A549 (cell line): Measurements from ENCODE around the gene RIMBP2. TPM values are rescaled to one million over a fixed set of nuclear protein-coding genes. Genes with fewer than 3 reads are reported as not detected.

ENCODE experiments used
- ATAC-seq, 2 experiments: fragments of 200-7000 bp in 1 of 2; fragments of >200 bp in 1 of 2; cut with Nextera tagmentation in 1 of 2; cut with Tn5 transposase in 1 of 2; 3 replicates each; pipeline versions ENCODE4 v1.8.0 to v1.9.1; 2018 to 2020; ENCODE audit warnings: mild to moderate bottlenecking in 1 of 2, moderate library complexity in 1 of 2
- CTCF ChIA-PET: fragments of 300-600 bp; sonication (Branson Sonifier 250); formaldehyde crosslinking; extraction: SDS; loops from one replicate; lab custom pipeline; 2021; ENCODE audit warnings: antibody characterized with exemption, inconsistent platforms; lab: Yijun Ruan, JAX
- POLR2A ChIA-PET: fragments of 350-600 bp; formaldehyde crosslinking; extraction: SDS; loops from one replicate; lab custom pipeline; 2021; ENCODE audit warnings: antibody characterized with exemption, inconsistent platforms; lab: Yijun Ruan, JAX
- DNase-seq, 2 experiments: peaks; one replicate each; pipeline versions ENCODE4 v3.0.0 to v3.0.0-alpha.2; 2011 to 2016; ENCODE audit warnings: low read depth in 1 of 2, low spot score in 1 of 2
- FAIRE-seq: peaks from 2 replicates; lab custom pipeline; 2011; peaks lifted over from hg19 to GRCh38; lab: Jason Lieb, UNC
- H3K27ac ChIP-seq, 2 experiments: fragments of >200 bp; sonication (Bioruptor Twin); formaldehyde crosslinking; 3 replicates each; pipeline ENCODE4 v1.5.1; 2016 to 2017
- H3K4me1 ChIP-seq: fragments of >200 bp; sonication (Bioruptor Twin); formaldehyde crosslinking; 3 replicates; pipeline ENCODE4 v1.6.1; 2016
- H3K4me2 ChIP-seq: fragments of >200 bp; sonication (Bioruptor Twin); formaldehyde crosslinking; 3 replicates; pipeline ENCODE4 v1.6.1; 2016
- H3K4me3 ChIP-seq: fragments of >200 bp; sonication (Bioruptor Twin); formaldehyde crosslinking; 3 replicates; pipeline ENCODE4 v1.5.1; 2016
- H3K9me3 ChIP-seq: fragments of >200 bp; sonication (Bioruptor Twin); formaldehyde crosslinking; 3 replicates; pipeline ENCODE4 v1.6.1; 2016
- CBX2 ChIP-seq: fragments of 200-600 bp; sonication (generic); IDR thresholded peaks from 2 replicates; pipeline ENCODE4 v1.6.1; 2016; ENCODE audit warnings: low read depth, mild to moderate bottlenecking, borderline replicate concordance
- CHD4 ChIP-seq: fragments of 200-600 bp; sonication (generic); IDR thresholded peaks from 2 replicates; pipeline ENCODE4 v1.6.1; 2016; ENCODE audit warnings: antibody characterized with exemption, mild to moderate bottlenecking, borderline replicate concordance
- EHF ChIP-seq: fragments of 250-450 bp; sonication (Bioruptor Pico); IDR thresholded peaks from 2 replicates; pipeline ENCODE4 v1.5.0; 2020; ENCODE audit warnings: mild to moderate bottlenecking
- EHMT2 ChIP-seq: fragments of 200-600 bp; sonication (generic); IDR thresholded peaks from 2 replicates; pipeline ENCODE4 v1.6.1; 2016; ENCODE audit warnings: antibody characterized with exemption, low read depth, mild to moderate bottlenecking, moderate library complexity
- ELK1 ChIP-seq: fragments of 150-350 bp; IDR thresholded peaks from 2 replicates; pipeline ENCODE4 v1.6.1; 2014; ENCODE audit warnings: low read depth, mild to moderate bottlenecking, low read length
- FOXS1 ChIP-seq: fragments of 250-450 bp; sonication (Bioruptor Pico); IDR thresholded peaks from 2 replicates; pipeline ENCODE4 v1.5.0; 2020; ENCODE audit warnings: mild to moderate bottlenecking, moderate library complexity
- GATA3 ChIP-seq: IDR thresholded peaks from 2 replicates; pipeline ENCODE4 v1.6.1; 2012; ENCODE audit warnings: borderline replicate concordance
- HDAC2 ChIP-seq: fragments of 200-600 bp; sonication (generic); IDR thresholded peaks from 2 replicates; pipeline ENCODE4 v1.6.1; 2016
- HES2 ChIP-seq: fragments of >200 bp; sonication (Bioruptor Twin); formaldehyde crosslinking; IDR thresholded peaks from 2 replicates; pipeline ENCODE4 v1.6.1; 2016
- HOXA7 ChIP-seq: fragments of 250-450 bp; sonication (Bioruptor Pico); IDR thresholded peaks from 2 replicates; pipeline ENCODE4 v1.5.0; 2020; ENCODE audit warnings: mild to moderate bottlenecking, moderate library complexity
- JUN ChIP-seq, 2 experiments: fragments of >200 bp; sonication (Bioruptor Twin); formaldehyde crosslinking; IDR thresholded peaks; 2 replicates in 1 of 2; 3 replicates in 1 of 2; pipeline ENCODE4 v1.6.1; 2016 to 2017
- KDM1A ChIP-seq: fragments of 200-600 bp; sonication (generic); IDR thresholded peaks from 2 replicates; pipeline ENCODE4 v1.6.1; 2016; ENCODE audit warnings: low read depth, mild to moderate bottlenecking
- MAFK ChIP-seq: fragments of 450-650 bp; IDR thresholded peaks from 2 replicates; pipeline ENCODE4 v1.6.1; 2014; ENCODE audit not compliant: partially characterized antibody
- MAX ChIP-seq: IDR thresholded peaks from 2 replicates; pipeline ENCODE4 v1.6.1; 2012
- MAZ ChIP-seq: fragments of 150-350 bp; IDR thresholded peaks from 2 replicates; pipeline ENCODE4 v1.6.1; 2014; ENCODE audit warnings: antibody characterized with exemption, low read depth, low read length, borderline replicate concordance
- PBX3 ChIP-seq: IDR thresholded peaks from 2 replicates; pipeline ENCODE4 v1.6.1; 2012
- PHF8 ChIP-seq: fragments of 200-600 bp; sonication (generic); IDR thresholded peaks from 2 replicates; pipeline ENCODE4 v1.6.1; 2016; ENCODE audit warnings: low read depth, mild to moderate bottlenecking, antibody characterized with exemption, moderate library complexity, borderline replicate concordance
- POLR2A ChIP-seq: IDR thresholded peaks from 2 replicates; pipeline ENCODE4 v1.6.1; 2012; ENCODE audit warnings: mild to moderate bottlenecking, low read length
- RARB ChIP-seq: fragments of 250-450 bp; sonication (Bioruptor Pico); IDR thresholded peaks from 2 replicates; pipeline ENCODE4 v1.8.0; 2021; ENCODE audit warnings: mild to moderate bottlenecking, moderate library complexity
- REST ChIP-seq: fragments of 200-600 bp; sonication (generic); IDR thresholded peaks from 2 replicates; pipeline ENCODE4 v1.6.1; 2016; ENCODE audit warnings: antibody characterized with exemption, mild to moderate bottlenecking, moderate library complexity
- RFX5 ChIP-seq: fragments of 450-650 bp; IDR thresholded peaks from 2 replicates; pipeline ENCODE4 v1.7.1; 2014; ENCODE audit warnings: antibody characterized with exemption, mild to moderate bottlenecking, moderate library complexity
- TFCP2L1 ChIP-seq: fragments of 250-450 bp; sonication (Bioruptor Pico); IDR thresholded peaks from 2 replicates; pipeline ENCODE4 v1.5.0; 2021; ENCODE audit warnings: mild to moderate bottlenecking
- ZC3H11A ChIP-seq: fragments of 450-650 bp; IDR thresholded peaks from 2 replicates; pipeline ENCODE4 v1.6.1; 2014; ENCODE audit warnings: antibody characterized with exemption, mild to moderate bottlenecking
- ZNF302 ChIP-seq: fragments of 250-450 bp; sonication (Bioruptor Pico); IDR thresholded peaks from 2 replicates; pipeline ENCODE4 v1.9.0; 2021; ENCODE audit warnings: inconsistent platforms, mild to moderate bottlenecking, moderate library complexity
- WGBS: methylation state at CpG from one replicate; pipeline ENCODE4 v1.1.6; 2017; ENCODE audit errors: missing lambda C conversion rate; 5-methylcytosine and 5-hydroxymethylcytosine counted together
- polyA plus RNA-seq, 4 experiments: library from polyadenylated mRNA; depleted of rRNA in 3 of 4; stranded (reverse); fragments of >200 nt; fragmentation: RNase III in 1 of 4; extraction: RNeasy Plus Mini Kit Qiagen cat#74134 plus additional on column Dnase treatment in 1 of 4; gene quantifications; 2 replicates in 3 of 4; 3 replicates in 1 of 4; pipeline ENCODE4 v1.2.3, GENCODE V29; 2011 to 2017

The RIMBP2 gene
- polyA plus RNA-seq, 2 of the 4 experiments (the other 2 are of a cell fraction): not detected

GRCh38 chr12:130427381-130427887 lies 288.7 kb downstream of the RIMBP2 start:
- ChIA-PET CTCF (interaction anchor here (1.0 kb wide), 1 partner anchor 321 kb away, joined by 3 read pairs; no protein-coding TSS in a partner anchor), POLR2A (no interaction called here)
- Histone ChIP-seq H3K27ac (no peak overlapping the region), H3K9me3 (no peaks in the 10 kb centered on the region), H3K4me2 (no peak overlapping the region), H3K4me3 (no peak overlapping the region)
- 60% methylated on average over 15 of the region's 18 CpGs for WGBS
- no peak; a peak in 1 of 6 replicates for ATAC-seq
- TF ChIP-seq EHMT2: no peak
- no peak for TF ChIP-seq PHF8
- TF ChIP-seq CHD4: no peak
- TF ChIP-seq ZNF302 (CRISPR knock-in tag): no peak
- TF ChIP-seq MAFK: no peak
- no peak for TF ChIP-seq PBX3
- TF ChIP-seq FOXS1 (CRISPR knock-in tag): no peak
- no peak for TF ChIP-seq REST
- no peak for TF ChIP-seq MAX
- no peak for TF ChIP-seq ELK1
- TF ChIP-seq RARB (CRISPR knock-in tag): no peak
- TF ChIP-seq ZC3H11A: no peak
- TF ChIP-seq RFX5: no peak
- no peak for TF ChIP-seq POLR2A
- TF ChIP-seq TFCP2L1 (CRISPR knock-in tag): no peak
- TF ChIP-seq EHF: no peak
- TF ChIP-seq, all 56 proteins: peak for 0
- FAIRE-seq: no peak
- no peaks in the 10 kb centered on the region for H3K4me1 ChIP-seq
- no peak for DNase-seq

- no peaks in the 10 kb centered on the region for H3K4me1 ChIP-seq
- POLR2A ChIA-PET: no interaction called here
- ATAC-seq (no peak), FAIRE-seq (no peak), DNase-seq (no peak)
- 44% methylated on average over 18 of the region's 20 CpGs for WGBS
- no peak overlapping the region for H3K4me2 ChIP-seq
- H3K27ac ChIP-seq: no peak overlapping the region
- no peak for TF ChIP-seq RARB (CRISPR knock-in tag)
- no peak for TF ChIP-seq GATA3
- TF ChIP-seq MAX: no peak
- TF ChIP-seq HES2: no peak
- TF ChIP-seq JUN (IDR thresholded peaks at IDR 0.05): no peak
- no peak for TF ChIP-seq CBX2
- TF ChIP-seq REST: no peak
- TF ChIP-seq RFX5: no peak
- no peak for TF ChIP-seq KDM1A
- no peak for TF ChIP-seq MAZ
- no peak for TF ChIP-seq EHMT2
- TF ChIP-seq TFCP2L1 (CRISPR knock-in tag): no peak
- TF ChIP-seq HOXA7 (CRISPR knock-in tag): no peak
- TF ChIP-seq HDAC2: no peak
- no peak overlapping the region for H3K4me3 ChIP-seq
- CTCF ChIA-PET: no interaction called here
- H3K9me3 ChIP-seq: no peaks in the 10 kb centered on the region
Measured at GRCh38 chr12:130425698-130426245, 290.3 kb downstream of the RIMBP2 start.
